GM11168 (cell line): ENCODE measurements around the gene EBP.
"Not testable (repeated sequence)": the region's sequence is repeated elsewhere in the genome, so short reads cannot be mapped to it uniquely, and the experiment has no call there.

Experiments used
- in situ Hi-C: fragments of 300-500 bp; cut with MboI; formaldehyde crosslinking; loops from one replicate; pipeline ENCODE4 v1.12.0; 2022; ENCODE audit warnings: low sequenced_read_pairs; ENCODE audit not compliant: unreplicated experiment

The EBP gene

DNA sequence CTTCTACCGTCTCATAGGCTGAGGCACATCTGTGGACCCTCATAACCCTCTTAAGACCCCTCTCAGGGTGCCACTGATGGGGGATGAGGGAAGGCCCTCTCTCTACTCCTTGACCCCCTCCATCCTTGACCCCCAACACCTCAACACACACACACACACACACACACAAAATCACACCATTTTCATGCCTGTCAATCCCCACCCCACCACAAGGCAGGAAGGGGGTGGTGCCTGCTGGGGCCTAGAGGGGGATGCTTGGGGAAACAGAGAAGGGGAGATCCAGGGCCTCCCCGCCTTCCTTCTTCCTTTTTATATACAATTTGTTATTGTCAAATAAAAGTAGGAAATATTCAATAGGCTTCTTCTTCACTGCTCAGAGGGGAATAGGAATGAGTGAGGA lies 1.2 kb upstream of the EBP start:
- in situ Hi-C loops, result no loop called here

GRCh38 chrX:48520976-48521352 lies 644 bp upstream of the EBP start:
- in situ Hi-C loops, result no loop called here

- in situ Hi-C loops, result no loop called here
These were observed 683 bp downstream of the EBP start for GRCh38 chrX:48522291-48522690.

GRCh38 chrX:48523682-48524081 lies 2.1 kb downstream of the EBP start:
- in situ Hi-C loops, result no loop called here

- in situ Hi-C loops, result not testable (repeated sequence)
These were observed 4.2 kb downstream of the EBP start for GRCh38 chrX:48525853-48526252.

DNA sequence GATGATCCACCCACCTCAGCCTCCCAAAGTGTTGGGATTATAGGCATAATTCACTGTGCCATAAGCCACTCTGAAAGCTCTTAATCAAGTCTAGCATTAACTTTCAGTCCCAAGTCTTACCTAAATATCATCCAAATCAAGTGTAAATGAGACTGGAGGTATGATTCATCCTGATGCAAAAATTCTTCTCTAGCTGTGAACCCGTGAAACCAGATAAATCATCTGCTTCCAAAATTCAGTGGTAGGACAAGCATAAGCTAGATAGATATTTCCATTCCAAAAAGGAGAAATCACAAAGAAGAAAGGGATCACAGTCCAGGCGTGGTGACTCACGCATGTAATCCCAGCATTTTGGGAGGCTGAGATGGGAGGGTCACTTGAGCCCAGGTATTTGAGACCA lies 9.1 kb downstream of the EBP start:
- in situ Hi-C loops, result no loop called here

GRCh38 chrX:48531358-48531959 lies 9.9 kb downstream of the EBP start:
- in situ Hi-C loops, result no loop called here

GRCh38 chrX:48532161-48532560 lies 10.6 kb downstream of the EBP start:
- in situ Hi-C loops, result no loop called here

GRCh38 chrX:48533165-48533564 lies 11.6 kb downstream of the EBP start:
- in situ Hi-C loops, result no loop called here

DNA sequence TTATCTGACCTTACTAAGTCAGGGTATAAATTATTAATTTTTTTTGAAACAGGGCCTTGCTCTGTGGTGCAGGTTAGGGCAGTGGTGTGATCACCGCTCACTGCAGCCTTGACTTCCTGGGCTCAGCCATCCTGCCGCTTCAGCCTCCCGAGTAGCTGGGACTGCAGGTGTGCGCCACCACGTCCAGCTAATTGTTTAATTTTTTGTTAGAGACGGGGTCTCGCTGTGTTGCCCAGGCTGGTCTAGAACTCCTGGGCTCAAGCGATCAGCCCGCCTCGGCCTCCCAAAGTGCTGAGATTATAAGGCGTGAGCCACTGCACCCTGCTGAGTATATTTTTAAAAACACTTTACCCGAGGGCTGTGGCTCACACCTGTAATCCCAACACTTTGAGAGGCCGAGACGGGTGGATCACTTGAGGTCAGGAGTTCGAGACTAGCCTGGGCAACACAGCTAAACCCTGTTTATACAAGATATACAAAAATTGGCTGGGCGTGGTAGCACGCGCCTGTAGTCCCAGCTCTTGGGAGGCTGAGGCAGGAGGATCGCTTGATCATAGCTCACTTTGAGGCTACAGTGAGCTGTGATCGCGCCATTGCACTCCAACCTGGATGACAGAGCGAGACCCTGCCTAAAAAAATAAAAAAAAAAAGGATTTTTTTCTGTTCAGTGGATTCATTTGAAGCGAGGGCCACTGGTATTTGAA lies 17.2 kb downstream of the EBP start:
- in situ Hi-C loops, result no loop called here

GRCh38 chrX:48539345-48540027 lies 17.9 kb downstream of the EBP start, which contains the start of gene TBC1D25:
TSS of gene TBC1D25 (plus strand) at chrX:48539714. CDS start at chrX:48539798, 84 bp downstream.
- in situ Hi-C loops, result no loop called here

DNA sequence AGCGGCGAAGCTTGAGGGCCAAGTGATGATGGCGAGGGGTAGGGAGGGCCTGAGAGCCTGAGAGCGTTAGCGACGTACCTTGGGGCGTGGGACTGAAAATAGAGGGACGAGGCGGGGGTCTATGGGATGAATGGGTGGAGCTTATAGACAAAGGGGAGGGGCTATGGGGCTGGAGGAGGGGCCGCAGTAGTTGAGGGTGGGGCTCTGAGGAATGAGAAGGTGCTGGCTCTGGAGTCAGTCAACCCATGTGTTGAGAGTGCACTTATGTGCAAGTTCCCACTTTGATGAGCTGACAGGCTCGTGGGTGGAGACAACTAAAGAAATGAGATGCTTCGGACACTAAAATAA lies 18.4 kb downstream of the EBP start:
- in situ Hi-C loops, result no loop called here

- in situ Hi-C loops, result no loop called here
These were observed 18.9 kb downstream of the EBP start for GRCh38 chrX:48540480-48540879.

DNA sequence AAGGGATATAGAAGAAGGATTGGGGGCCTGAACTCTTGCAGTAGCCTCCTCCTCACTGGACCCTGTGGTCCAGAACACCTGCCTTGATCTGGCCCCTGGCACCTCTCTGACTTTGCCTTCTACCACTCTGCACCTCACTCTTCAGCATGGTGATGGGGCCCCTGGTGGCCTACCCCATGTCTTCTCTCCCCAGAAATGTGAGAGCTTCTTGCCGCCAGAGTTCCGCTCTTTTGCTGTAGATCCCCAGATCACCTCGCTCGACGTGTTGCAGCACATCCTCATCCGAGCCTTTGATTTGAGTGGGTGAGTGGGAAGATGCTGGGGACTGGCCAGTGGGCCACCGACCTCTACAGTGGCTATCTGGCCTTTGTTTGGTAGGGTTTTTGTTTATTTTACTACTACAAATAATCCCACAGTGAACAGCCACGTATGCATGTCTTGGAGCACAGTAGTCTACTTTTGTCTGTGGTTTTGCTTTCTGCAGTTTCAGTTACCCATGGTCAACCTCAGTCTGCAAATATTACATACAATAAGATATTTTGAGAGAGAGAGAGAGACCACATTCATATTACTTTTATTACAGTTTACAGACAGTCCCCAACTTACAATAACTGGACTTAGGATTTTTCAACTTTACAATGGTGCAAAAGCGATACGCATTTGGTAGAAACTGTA lies 19.7 kb downstream of the EBP start:
- in situ Hi-C loops, result no loop called here

- in situ Hi-C loops, result no loop called here
These were observed 27.3 kb downstream of the EBP start for GRCh38 chrX:48548871-48549270.

DNA sequence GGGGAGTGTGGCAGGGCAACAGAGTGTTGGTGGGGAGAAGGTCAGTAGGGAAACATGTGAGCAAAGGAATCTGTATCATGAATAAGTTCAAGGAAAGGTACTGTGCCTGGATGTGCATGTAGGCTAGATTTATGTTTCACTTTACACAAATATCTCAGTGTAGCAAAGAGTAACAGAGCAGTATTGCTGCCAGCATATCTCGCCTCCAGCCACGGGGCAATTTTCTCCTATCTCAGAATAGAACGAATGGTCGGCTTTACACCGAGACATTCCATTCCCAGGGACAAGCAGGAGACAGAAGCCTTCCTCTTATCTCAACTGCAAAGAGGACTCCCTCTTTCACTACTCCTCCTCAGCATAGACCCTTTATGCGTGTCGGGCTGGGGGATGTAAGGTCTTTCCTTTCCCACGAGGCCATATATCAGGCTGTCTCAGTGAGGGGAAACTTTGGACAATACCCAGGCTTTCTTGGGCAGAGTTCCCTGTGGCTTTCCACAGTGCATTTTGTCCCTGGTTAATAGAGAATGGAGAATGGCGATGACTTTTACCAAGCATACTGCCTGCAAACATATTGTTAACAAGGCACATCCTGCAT lies 34.2 kb downstream of the EBP start:
- in situ Hi-C loops, result not testable (repeated sequence)

- in situ Hi-C loops, result no loop called here
These were observed 36.7 kb downstream of the EBP start for GRCh38 chrX:48558271-48558670.

GRCh38 chrX:48559636-48560035 lies 38.0 kb downstream of the EBP start:
- in situ Hi-C loops, result no loop called here

GRCh38 chrX:48560056-48560455 lies 38.4 kb downstream of the EBP start:
- in situ Hi-C loops, result no loop called here

DNA sequence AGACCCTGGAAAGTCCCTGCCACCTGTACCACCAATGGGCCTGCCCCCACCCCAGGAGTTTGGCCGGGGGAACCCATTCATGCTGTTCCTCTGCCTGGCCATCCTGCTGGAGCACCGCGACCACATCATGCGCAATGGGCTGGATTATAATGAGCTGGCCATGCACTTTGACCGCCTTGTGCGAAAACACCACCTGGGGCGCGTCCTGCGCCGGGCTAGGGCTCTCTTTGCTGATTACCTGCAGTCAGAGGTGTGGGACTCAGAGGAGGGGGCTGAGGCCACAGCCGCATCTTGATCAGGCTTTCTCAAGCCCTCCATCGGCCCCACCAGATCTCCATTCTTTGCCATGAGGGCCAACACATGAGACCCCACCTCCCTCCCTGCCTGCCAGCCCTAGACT lies 39.1 kb downstream of the EBP start:
- in situ Hi-C loops, result no loop called here

DNA sequence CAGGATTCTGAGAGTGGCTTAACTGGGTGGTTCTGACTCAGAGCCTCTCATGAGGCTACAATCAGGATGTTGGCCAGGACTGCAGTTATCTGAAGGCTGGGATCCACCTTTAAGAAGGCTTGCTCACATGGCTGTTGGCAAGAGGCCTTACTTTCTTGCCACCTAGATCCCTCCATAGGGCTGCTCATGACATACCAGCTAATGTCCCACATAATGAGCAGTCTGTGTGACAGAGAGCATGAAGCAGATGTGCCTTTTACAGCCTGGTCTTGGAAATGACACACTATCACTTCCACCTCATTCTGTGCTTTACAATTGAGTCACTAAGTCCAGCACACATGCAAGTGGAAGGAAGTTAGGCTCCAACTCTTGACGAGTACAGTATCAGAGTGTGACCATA lies 48.4 kb downstream of the EBP start:
- in situ Hi-C loops, result no loop called here
